ENCODE measurements around the gene KLHL26. TPM values are rescaled to one million over a fixed set of nuclear protein-coding genes. Genes with fewer than 3 reads are reported as not detected.

Gene KLHL26
- total RNA-seq, 2 experiments from 2014 or later = 13.7 to 19.0 TPM

DNA sequence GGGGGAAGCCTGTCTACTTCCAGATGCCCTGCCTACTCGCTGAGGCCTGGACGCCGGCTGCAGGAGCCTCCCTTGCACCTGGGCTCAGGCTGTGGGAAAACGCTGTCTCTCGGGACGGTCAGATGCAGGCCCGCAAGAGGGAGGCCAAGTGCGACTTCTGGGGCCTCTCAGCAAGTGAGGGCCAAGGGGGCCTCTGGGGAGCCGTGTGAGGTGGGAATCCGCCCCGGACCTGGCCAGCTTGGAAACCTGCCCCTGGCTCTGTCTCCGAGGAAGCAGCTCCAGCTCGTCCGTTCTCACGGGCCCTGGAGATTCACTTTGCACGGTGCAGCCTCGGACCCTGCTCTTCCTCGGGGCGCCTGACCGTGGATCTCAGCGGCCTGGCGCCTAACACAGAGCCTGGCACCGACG is 35.2 kb downstream of the KLHL26 start:
- Histone ChIP-seq H3K4me3 (ENCODE audit: low read length) (no peak overlapping the region), H3K9me3 (ENCODE audit: control insufficient read depth in 1 of 2, insufficient read depth in 1 of 2, low read length in 2 of 2) (no peaks in the 10 kb centered on the region), H3K36me3 (ENCODE audit: insufficient read depth, low read length) (peaks cover 20% of the 10 kb centered on the region), H3K4me1 (ENCODE audit: insufficient read depth, low read length) (no peaks in the 10 kb centered on the region), H3K27me3 (ENCODE audit: control insufficient read depth in 1 of 2, insufficient read depth in 2 of 2, low read length in 2 of 2) (no peaks in the 10 kb centered on the region), H3K27ac (ENCODE audit: low read depth in 1 of 2, low read length in 2 of 2) (no peak overlapping the region)
- Mint-ChIP-seq H3K27ac (no peak overlapping the region), H3K36me3 (ENCODE audit: low read depth) (peaks cover 21% of the 10 kb centered on the region), H3K4me1 (ENCODE audit: low read depth) (no peaks in the 10 kb centered on the region), H3K4me3 (no peak overlapping the region), H3K9me3 (no peaks in the 10 kb centered on the region), H3K27me3 (no peaks in the 10 kb centered on the region)
- DNase-seq (no peak), ATAC-seq (ENCODE audit: poor library complexity) (no peak)
- ChIA-PET CTCF (interaction anchor here (1.0 to 1.3 kb wide), 2 partner anchors 29 to 78 kb away, joined by 3 read pairs; no protein-coding TSS in a partner anchor), POLR2A (no interaction called here)
- TF ChIP-seq, protein P1, sequence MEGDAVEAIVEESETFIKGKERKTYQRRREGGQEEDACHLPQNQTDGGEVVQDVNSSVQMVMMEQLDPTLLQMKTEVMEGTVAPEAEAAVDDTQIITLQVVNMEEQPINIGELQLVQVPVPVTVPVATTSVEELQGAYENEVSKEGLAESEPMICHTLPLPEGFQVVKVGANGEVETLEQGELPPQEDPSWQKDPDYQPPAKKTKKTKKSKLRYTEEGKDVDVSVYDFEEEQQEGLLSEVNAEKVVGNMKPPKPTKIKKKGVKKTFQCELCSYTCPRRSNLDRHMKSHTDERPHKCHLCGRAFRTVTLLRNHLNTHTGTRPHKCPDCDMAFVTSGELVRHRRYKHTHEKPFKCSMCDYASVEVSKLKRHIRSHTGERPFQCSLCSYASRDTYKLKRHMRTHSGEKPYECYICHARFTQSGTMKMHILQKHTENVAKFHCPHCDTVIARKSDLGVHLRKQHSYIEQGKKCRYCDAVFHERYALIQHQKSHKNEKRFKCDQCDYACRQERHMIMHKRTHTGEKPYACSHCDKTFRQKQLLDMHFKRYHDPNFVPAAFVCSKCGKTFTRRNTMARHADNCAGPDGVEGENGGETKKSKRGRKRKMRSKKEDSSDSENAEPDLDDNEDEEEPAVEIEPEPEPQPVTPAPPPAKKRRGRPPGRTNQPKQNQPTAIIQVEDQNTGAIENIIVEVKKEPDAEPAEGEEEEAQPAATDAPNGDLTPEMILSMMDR (IDR thresholded peaks at IDR 0.05) = no peak
- intact Hi-C loops (cut with DNase I, micrococcal nuclease) = loop anchor here in 1 of 2 experiments (5.0 kb wide), 1 partner anchor 220 kb away; no protein-coding TSS in a partner anchor

DNA sequence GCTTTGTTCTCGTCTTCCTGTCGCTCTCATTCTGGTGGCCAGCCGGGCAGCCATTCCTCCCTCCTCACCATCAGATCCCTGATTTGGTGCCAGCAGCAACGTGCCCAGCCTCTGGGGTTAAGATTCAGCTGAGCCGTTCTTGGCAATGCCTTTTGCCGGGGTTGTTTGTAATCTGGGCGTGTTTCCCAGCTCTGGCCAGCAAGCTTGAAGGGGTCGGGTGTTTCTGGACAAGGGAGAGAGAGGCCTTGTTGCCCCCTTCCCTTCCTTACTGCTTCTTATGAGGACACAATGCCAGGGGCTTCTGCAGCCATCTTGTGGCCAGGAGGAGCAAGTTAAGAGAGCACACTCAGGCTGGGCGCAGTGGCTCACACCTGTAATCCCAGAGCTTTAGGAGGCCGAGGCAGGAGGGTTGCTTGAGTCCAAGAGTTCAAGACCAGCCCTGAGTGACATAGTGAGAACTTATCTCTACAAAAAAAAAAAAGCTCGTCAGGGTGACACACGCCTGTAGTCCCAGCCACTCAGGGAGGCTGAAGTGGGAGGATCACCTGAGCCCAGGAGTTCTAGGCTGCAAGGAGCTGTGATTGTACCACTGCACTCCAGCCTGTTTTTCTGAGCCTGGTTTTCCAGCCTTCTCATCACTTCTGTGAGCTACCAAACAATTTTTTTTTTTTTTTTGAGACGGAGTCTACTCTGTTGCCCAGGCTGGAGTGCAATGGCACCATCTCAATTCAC is 35.9 kb downstream of the KLHL26 start:
- POLR2A ChIA-PET = no interaction called here
- Histone ChIP-seq H3K4me3 (ENCODE audit: low read length) (no peak overlapping the region), H3K36me3 (ENCODE audit: insufficient read depth, low read length) (peaks cover 16% of the 10 kb centered on the region), H3K27ac (ENCODE audit: low read depth in 1 of 2, low read length in 2 of 2) (no peak overlapping the region), H3K4me1 (ENCODE audit: insufficient read depth, low read length) (no peaks in the 10 kb centered on the region), H3K9me3 (ENCODE audit: control insufficient read depth in 1 of 2, insufficient read depth in 1 of 2, low read length in 2 of 2) (no peaks in the 10 kb centered on the region), H3K27me3 (ENCODE audit: control insufficient read depth in 1 of 2, insufficient read depth in 2 of 2, low read length in 2 of 2) (no peaks in the 10 kb centered on the region)
- CTCF ChIA-PET = interaction anchor here (1.0 to 1.3 kb wide), 2 partner anchors 29 to 79 kb away, joined by 3 read pairs; no protein-coding TSS in a partner anchor
- Mint-ChIP-seq H3K36me3 (ENCODE audit: low read depth) (peaks cover 16% of the 10 kb centered on the region), H3K27ac (no peak overlapping the region), H3K4me3 (no peak overlapping the region), H3K27me3 (no peaks in the 10 kb centered on the region), H3K4me1 (ENCODE audit: low read depth) (no peaks in the 10 kb centered on the region), H3K9me3 (no peaks in the 10 kb centered on the region)
- intact Hi-C loops (cut with DNase I, micrococcal nuclease) = loop anchor here in 1 of 2 experiments (5.0 kb wide), 1 partner anchor 220 kb away; no protein-coding TSS in a partner anchor
- ATAC-seq (ENCODE audit: poor library complexity) (no peak), DNase-seq (no peak)
- TF ChIP-seq, protein P1 (IDR thresholded peaks at IDR 0.05) = no peak

DNA sequence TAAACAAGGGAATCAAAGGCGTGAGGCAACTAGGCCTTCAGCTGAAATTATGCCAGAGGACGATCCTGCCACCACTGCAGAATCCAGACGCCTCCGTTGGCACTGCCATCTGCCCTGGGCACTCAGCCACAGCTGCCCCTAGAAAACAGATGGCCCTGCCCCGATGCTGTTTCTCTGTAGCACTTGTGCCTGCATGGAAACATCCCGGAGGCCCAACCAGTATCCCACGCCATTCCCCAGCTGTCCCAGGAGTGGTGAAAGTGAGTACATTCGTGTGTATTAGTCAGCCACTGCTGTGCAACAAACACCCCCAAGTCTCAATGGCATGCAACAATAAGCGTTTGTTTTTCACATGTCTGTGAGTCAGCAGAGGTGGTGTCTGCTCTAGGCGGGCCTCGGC is 37.8 kb downstream of the KLHL26 start:
- POLR2A ChIA-PET = interaction anchor here (0.5 kb wide), 1 partner anchor 104 kb away, joined by 3 read pairs; no protein-coding TSS in a partner anchor
- no peaks in the 10 kb centered on the region for H3K27me3 ChIP-seq (ENCODE audit: control insufficient read depth in 1 of 2, insufficient read depth in 2 of 2, low read length in 2 of 2)
- H3K4me1 Mint-ChIP-seq (ENCODE audit: low read depth) = no peaks in the 10 kb centered on the region
- no peaks in the 10 kb centered on the region for H3K9me3 Mint-ChIP-seq
- no peak overlapping the region for H3K27ac ChIP-seq (ENCODE audit: low read depth in 1 of 2, low read length in 2 of 2)
- CTCF ChIA-PET = no interaction called here
- no peak overlapping the region for H3K4me3 ChIP-seq (ENCODE audit: low read length)
- peaks cover 12% of the 10 kb centered on the region for H3K36me3 Mint-ChIP-seq (ENCODE audit: low read depth)
- no peaks in the 10 kb centered on the region for H3K9me3 ChIP-seq (ENCODE audit: control insufficient read depth in 1 of 2, insufficient read depth in 1 of 2, low read length in 2 of 2)
- ATAC-seq (ENCODE audit: poor library complexity) (no peak), DNase-seq (no peak)
- H3K27ac Mint-ChIP-seq = no peak overlapping the region
- H3K4me1 ChIP-seq (ENCODE audit: insufficient read depth, low read length) = no peaks in the 10 kb centered on the region
- H3K36me3 ChIP-seq (ENCODE audit: insufficient read depth, low read length) = peaks cover under 1% of the 10 kb centered on the region
- H3K27me3 Mint-ChIP-seq = no peaks in the 10 kb centered on the region
- intact Hi-C loops (cut with DNase I, micrococcal nuclease) = loop anchor here in 1 of 2 experiments (5.0 kb wide), 2 partner anchors 207 to 222 kb away; no protein-coding TSS in a partner anchor
- TF ChIP-seq, protein P1 (IDR thresholded peaks at IDR 0.05) = no peak
- no peak overlapping the region for H3K4me3 Mint-ChIP-seq
